GM10266 (cell line): Measurements from ENCODE around the gene BTNL2.

Experiments used
- DNase-seq: peaks from one replicate; pipeline ENCODE4 v3.0.0; 2012; ENCODE audit errors: extremely low spot score
- TF ChIP-seq, protein P1 (sequence below): IDR thresholded peaks from 2 replicates; pipeline ENCODE4 v1.5.1; 2012; ENCODE audit warnings: mild to moderate bottlenecking, low read depth; ENCODE audit not compliant: control insufficient read depth, insufficient read depth; ENCODE audit errors: missing control alignments

The BTNL2 gene

DNA sequence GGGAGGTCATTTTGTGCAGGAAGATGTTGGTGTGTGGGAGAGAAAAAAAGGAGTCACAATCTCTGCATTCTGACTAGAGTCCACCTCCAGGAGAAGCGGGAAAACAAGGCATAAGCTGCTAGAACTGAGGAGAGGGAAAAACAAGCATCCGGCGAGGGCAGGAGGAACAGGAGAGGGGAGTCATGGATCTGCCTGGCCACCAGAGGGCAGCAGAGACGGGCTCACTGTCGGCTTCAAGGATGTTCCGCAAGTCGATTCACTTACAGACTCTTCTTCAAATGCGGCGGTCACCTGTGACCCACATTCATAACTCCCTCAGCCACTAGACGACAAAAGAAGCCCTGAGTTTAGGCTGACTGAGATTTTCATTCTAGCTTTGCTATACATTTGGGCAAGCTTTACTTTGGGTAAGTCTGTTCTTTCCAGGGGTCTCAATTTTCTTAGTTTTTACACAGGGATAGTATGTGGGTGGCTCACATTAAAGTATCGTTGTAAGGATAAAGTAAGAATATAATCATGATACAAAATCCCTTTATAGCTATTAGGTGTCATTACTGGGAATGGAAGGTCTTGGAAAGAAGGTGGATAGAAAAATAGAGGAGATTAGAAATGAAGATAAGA is 6.6 kb upstream of the BTNL2 start:
- TF ChIP-seq, protein P1, sequence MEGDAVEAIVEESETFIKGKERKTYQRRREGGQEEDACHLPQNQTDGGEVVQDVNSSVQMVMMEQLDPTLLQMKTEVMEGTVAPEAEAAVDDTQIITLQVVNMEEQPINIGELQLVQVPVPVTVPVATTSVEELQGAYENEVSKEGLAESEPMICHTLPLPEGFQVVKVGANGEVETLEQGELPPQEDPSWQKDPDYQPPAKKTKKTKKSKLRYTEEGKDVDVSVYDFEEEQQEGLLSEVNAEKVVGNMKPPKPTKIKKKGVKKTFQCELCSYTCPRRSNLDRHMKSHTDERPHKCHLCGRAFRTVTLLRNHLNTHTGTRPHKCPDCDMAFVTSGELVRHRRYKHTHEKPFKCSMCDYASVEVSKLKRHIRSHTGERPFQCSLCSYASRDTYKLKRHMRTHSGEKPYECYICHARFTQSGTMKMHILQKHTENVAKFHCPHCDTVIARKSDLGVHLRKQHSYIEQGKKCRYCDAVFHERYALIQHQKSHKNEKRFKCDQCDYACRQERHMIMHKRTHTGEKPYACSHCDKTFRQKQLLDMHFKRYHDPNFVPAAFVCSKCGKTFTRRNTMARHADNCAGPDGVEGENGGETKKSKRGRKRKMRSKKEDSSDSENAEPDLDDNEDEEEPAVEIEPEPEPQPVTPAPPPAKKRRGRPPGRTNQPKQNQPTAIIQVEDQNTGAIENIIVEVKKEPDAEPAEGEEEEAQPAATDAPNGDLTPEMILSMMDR = peak; percentile 90
- peak; percentile 66 for DNase-seq

DNA sequence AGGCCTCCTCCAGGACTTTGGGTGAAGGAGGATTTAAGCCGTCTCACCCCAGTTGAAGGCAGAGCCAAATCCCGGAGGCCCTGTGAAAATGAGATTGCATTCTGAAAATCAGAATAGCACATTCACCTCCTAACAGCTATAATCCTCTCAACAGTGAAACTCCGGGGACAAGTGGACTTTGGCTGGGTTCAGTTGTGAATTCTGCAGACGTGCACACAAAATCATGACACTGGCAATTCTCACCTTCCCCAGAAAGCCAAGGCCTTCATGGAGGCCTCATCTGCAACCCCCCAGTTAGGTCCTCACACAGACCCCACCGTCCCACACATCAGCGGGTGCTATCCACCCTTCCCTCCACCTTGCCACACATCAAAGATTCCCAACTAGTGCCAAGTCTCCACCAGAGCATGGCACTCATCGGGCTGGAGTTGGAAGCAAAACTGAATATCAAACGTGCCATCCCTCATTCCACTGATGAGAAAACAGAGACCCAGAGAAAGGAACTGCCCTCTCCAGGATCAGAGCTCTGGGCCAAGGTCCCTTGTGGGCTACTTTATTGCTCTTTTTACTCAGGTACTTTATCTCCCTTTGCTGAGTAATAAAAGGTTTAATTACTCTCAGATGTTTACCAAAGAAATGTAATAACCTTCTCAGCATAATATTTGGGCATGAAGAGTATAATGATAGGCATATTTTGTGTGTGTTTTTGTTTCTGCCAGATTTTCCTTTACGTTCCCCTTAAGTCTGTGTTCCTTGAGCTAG is 4.8 kb upstream of the BTNL2 start:
- no peak for DNase-seq
- TF ChIP-seq, protein P1 = no peak

DNA sequence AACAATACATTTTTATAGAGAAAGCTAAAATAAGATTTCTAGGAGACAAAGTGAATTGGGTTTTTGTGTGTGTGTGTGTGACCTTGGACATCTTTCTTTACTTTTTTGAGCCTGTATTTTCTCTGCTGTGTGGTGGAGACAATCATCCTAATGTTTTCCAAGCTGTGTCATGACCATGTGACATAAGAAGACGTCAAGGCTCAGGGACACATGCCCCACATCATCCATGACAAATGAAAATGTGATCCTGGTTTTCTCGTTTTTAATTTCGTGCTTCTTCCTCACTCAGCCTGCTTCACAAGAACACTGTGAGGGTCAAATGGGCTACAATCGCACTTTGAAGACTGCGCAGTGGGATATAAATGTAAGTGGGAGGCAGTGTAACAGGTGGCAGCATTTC is 3.9 kb upstream of the BTNL2 start:
- TF ChIP-seq, protein P1 = no peak
- DNase-seq = no peak

DNA sequence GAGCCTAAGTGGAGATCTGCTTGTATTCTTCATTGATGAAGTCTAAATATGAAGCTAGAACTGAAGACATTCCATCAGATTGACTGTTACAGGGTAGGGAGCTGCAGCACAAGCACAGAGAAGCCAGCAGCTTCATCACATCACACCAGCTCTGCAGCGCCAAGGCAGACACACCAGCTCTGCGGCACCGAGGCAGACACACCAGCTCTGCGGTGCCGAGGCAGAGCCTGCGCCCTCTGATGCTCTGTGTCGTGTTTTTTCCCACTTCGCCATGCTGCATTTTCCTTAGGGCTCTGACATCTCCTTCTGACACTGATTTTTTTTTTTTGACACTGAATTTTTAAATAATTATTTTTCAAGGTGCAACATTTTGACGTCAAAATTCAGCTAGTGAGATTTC is 784 bp downstream of the BTNL2 start:
- TF ChIP-seq, protein P1 = no peak
- DNase-seq = no peak

DNA sequence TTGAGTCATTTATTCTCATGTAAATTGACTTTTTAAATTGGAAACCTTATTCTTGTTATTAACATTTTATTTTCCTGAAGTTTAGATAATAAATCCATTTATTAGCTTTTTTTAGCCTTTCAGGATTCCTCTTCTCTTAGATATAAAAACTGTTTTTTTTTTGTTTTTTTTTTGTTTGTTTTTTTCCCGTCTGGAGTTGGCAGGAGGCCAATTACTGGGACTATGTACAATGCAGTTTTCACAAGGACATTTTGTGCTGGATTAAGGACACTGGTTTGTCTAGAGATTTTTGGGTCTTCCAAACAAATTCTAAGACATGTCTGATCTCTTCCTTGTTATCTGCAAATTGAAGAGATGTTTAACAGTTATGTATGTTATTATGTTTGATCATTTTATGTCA is 1.3 kb downstream of the BTNL2 start:
- DNase-seq = no peak
- TF ChIP-seq, protein P1 = no peak

DNA sequence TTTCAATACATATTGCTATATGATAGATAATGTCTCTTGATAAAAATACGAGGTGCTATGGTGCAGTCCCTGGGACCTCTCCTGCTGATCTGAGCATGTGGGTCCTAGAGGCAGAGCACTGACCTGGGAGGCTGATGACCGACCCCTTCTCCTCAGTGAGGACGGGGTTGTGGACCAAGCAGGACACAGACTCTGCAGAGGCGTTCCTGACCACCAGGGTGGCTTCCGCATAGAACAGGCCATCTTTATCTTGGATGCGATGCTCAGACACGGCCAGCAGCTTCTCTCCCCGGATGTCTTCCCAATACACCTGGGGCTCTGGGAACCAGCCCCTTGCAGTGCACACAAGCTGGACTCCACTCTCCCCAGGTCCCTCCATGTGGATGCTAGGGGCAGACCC is 4.2 kb downstream of the BTNL2 start:
- TF ChIP-seq, protein P1 = no peak
- no peak for DNase-seq

DNA sequence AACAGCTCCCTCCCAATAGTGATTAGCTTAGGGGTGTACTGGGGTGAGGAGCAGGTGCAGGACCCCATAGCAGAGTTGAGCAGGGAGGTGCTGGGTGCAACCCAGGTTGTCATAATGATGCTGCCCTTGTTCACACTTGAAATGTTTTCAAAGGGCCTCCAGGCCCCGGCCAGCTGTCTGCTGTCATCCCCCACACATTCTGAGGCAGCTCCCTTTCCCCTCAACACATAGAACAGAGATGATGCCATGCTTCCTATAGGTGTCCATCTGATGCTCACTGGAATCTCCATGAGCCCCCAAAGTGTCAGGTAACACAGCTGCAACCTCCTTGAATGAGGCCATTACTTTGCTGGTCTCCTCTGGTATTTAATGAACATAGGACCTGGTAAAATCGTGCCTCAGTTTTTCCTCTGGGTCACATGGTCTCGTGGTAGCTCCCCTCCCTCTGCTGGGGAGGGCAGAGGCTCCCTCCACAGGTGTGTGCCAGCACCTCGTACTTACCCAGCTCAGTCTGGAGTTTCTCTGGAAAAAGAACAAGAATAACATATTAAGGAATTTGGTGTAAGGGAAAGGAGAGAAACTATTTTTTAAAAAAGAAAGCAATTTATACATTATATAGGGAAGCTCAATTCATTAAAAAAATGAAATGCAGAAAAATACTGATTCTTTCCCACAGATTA is 5.6 kb downstream of the BTNL2 start:
- TF ChIP-seq, protein P1 = no peak
- DNase-seq = no peak
